Nephron progenitor cell (in vitro differentiated cells): Measurements from ENCODE around the gene KCNMA1.

ENCODE experiments used
- DNase-seq: peaks from one replicate; pipeline ENCODE4 v3.0.0; 2021
- H3K27ac Mint-ChIP-seq: 2 replicates; pipeline ENCODE4 v1.8.0; 2021; ENCODE audit warnings: mild to moderate bottlenecking, moderate library complexity, mixed read lengths
- H3K27me3 Mint-ChIP-seq: 2 replicates; pipeline ENCODE4 v1.8.0; 2021; ENCODE audit warnings: mild to moderate bottlenecking, low read depth, mixed read lengths; ENCODE audit not compliant: poor library complexity
- H3K36me3 Mint-ChIP-seq: 2 replicates; pipeline ENCODE4 v1.8.0; 2021; ENCODE audit warnings: low read depth, mixed read lengths
- H3K4me1 Mint-ChIP-seq: 2 replicates; pipeline ENCODE4 v1.8.0; 2021; ENCODE audit warnings: mixed read lengths
- H3K4me3 Mint-ChIP-seq: 2 replicates; pipeline ENCODE4 v1.8.0; 2021; ENCODE audit warnings: mild to moderate bottlenecking, moderate library complexity, mixed read lengths
- H3K9me3 Mint-ChIP-seq: 2 replicates; pipeline ENCODE4 v1.8.0; 2021; ENCODE audit warnings: mild to moderate bottlenecking, moderate library complexity, mixed read lengths
- TF ChIP-seq, protein P1 (sequence below): fragments of 200-600 bp; sonication (generic); IDR thresholded peaks from 2 replicates; pipeline ENCODE4 v1.5.0; 2021; ENCODE audit warnings: antibody characterized with exemption

The KCNMA1 gene

DNA sequence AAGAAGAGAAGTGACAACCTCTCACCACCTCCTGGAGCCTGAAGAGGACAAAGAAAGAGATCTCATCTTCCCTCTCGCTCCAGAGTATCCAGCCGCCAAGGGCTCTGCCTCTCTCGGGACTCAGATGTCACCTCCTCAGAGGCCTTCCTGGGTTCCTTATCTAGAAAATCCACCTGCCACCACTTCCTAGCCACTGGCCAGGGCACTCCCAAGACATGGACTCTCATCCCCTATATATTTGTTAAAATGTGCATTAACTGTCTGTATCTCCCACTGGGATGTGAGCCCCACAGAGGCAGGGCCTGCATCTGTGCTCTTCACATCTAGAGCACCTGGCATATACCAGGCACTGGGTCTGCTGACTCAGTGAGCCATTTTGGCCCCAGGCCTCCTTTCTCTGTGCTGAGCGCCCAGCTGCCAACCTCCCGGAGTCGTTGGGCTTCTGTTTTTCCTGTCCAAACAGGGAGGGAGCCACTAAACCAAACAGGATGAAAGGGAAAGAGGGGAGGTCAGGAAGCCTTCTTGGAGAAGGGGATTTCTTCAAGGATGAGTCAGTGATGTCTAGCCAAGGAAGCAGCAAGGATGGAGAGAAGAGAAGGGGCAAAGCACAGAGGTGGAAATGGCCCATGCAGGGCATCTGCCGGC lies 58.9 kb downstream of the KCNMA1 start:
- Mint-ChIP-seq H3K27me3 (peaks cover 12% of the 10 kb centered on the region), H3K9me3 (no peaks in the 10 kb centered on the region), H3K27ac (no peak overlapping the region), H3K4me3 (no peak overlapping the region), H3K36me3 (no peaks in the 10 kb centered on the region), H3K4me1 (no peaks in the 10 kb centered on the region)
- TF ChIP-seq, protein P1, sequence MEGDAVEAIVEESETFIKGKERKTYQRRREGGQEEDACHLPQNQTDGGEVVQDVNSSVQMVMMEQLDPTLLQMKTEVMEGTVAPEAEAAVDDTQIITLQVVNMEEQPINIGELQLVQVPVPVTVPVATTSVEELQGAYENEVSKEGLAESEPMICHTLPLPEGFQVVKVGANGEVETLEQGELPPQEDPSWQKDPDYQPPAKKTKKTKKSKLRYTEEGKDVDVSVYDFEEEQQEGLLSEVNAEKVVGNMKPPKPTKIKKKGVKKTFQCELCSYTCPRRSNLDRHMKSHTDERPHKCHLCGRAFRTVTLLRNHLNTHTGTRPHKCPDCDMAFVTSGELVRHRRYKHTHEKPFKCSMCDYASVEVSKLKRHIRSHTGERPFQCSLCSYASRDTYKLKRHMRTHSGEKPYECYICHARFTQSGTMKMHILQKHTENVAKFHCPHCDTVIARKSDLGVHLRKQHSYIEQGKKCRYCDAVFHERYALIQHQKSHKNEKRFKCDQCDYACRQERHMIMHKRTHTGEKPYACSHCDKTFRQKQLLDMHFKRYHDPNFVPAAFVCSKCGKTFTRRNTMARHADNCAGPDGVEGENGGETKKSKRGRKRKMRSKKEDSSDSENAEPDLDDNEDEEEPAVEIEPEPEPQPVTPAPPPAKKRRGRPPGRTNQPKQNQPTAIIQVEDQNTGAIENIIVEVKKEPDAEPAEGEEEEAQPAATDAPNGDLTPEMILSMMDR, result no peak
- DNase-seq, result no peak

DNA sequence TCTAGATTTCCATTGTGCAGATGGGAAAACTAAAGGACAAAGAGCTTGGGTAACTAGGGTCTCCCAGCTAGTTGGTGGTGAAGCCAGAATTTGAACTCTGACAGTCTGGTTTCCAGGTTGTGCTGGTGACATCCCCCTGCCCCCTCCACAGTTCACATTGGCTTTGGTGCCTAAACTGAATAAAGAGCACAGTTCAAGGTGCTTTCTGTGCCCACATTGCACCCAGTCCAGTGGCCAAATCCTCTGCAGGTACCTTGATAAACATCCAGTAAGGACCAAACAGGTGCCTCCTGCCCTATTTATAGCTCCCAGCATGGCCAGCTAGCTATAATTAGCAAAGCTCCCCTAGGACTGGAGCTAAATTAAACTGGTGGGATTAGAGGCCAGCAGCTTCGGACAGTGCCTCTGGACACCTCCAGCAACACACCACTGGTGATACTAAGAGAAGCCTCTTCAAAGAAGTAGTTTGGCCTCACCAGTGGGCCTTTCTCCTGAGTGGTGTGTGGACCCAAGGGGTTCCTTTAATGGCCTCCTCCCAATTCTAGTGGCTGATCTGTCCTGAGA lies 59.9 kb downstream of the KCNMA1 start:
- peaks cover 12% of the 10 kb centered on the region for H3K27me3 Mint-ChIP-seq
- TF ChIP-seq, protein P1, result no peak
- no peak overlapping the region for H3K27ac Mint-ChIP-seq
- DNase-seq, result no peak
- H3K36me3 Mint-ChIP-seq, result no peaks in the 10 kb centered on the region
- H3K9me3 Mint-ChIP-seq, result no peaks in the 10 kb centered on the region
- no peaks in the 10 kb centered on the region for H3K4me1 Mint-ChIP-seq
- no peak overlapping the region for H3K4me3 Mint-ChIP-seq

DNA sequence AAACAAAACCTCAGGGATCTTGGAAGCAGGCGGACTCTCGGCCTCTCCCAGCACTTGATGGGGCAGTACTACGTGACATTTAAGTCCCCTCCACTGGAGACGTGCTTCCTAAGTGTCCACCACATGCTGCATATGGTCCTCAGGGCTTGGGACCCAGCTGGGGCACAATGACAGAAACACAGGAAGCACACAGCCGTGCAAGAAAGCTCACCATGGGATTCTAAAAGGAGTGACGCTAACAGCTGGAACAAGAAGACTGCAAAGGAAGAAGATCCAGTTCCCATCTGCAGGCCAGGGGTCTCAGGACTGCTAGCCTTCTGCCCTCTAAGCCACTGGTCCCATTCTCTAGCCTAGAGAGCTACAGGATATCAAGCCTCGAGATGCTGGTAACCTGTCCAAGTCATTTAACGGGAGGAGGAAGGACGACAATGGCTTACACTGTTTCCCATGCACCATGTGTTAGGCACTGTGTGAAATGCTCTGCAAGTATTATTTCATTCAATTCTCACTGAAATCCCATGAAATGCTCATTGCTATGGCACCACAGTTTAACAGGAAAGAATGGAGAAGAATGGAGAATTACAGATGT lies 61.1 kb downstream of the KCNMA1 start:
- H3K4me3 Mint-ChIP-seq, result no peak overlapping the region
- no peak for DNase-seq
- H3K36me3 Mint-ChIP-seq, result no peaks in the 10 kb centered on the region
- H3K4me1 Mint-ChIP-seq, result no peaks in the 10 kb centered on the region
- TF ChIP-seq, protein P1, result no peak
- no peak overlapping the region for H3K27ac Mint-ChIP-seq
- H3K27me3 Mint-ChIP-seq, result peaks cover 12% of the 10 kb centered on the region
- no peaks in the 10 kb centered on the region for H3K9me3 Mint-ChIP-seq

DNA sequence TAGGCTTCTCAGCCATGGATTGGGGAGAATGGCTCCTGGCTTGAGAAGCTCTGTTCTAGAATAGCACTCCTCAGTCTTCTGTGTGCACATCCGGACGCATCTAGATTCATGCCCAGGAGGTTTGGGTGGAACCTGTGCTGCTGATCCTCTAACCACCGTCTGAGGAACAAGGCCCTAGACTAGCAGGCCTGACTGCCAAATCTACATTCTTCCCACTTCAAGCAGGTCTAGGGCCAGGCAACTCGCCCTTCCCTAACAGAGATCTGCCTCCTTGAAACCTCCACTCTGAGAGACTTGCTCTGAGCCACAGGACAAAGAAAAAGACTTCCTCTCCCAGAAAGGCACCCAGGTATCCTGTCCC lies 61.6 kb downstream of the KCNMA1 start:
- no peak overlapping the region for H3K4me3 Mint-ChIP-seq
- peaks cover 3% of the 10 kb centered on the region for H3K9me3 Mint-ChIP-seq
- H3K36me3 Mint-ChIP-seq, result no peaks in the 10 kb centered on the region
- no peak for DNase-seq
- peaks cover 15% of the 10 kb centered on the region for H3K27me3 Mint-ChIP-seq
- TF ChIP-seq, protein P1, result no peak
- H3K4me1 Mint-ChIP-seq, result no peaks in the 10 kb centered on the region
- no peak overlapping the region for H3K27ac Mint-ChIP-seq

DNA sequence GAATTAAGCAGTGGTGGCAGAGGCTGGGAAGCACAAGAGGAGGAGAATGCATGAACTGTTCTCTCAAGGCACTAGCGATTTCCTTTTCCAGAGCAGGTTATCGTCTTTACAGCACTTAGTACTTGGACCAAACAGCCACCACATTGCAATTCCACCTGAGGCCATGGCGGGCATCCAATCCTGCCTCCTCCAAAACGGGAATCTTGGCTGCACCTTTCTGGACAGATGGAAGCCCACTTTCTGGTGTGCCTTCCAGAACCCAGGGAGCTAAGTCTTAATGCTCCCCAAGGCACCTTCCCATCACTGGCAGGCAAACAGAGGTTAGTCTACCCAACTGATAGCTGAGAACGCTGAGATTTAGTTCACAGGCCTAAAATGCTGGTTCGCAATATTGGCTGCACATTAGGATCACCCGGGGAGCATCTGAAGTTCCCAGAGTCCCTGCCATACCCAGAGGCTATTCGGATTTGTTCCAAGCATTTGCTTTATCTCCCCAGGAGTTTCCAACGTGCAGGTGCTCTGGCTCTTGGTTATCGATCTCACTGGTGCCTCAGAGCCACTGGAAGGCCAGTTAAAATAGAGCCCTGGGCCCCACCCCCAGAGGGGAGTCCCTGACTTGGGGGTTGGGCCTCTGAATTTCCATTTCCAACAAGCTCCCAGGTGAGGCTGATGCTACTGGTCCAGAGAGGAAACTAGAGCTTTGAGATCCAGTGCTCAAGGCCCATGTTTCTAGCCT lies 62.2 kb downstream of the KCNMA1 start:
- Mint-ChIP-seq H3K9me3 (peaks cover 4% of the 10 kb centered on the region), H3K27ac (no peak overlapping the region)

More for the DNA sequence above, 62.2 kb downstream of the KCNMA1 start:
- H3K27me3 Mint-ChIP-seq, result peaks cover 15% of the 10 kb centered on the region
- H3K4me3 Mint-ChIP-seq, result no peak overlapping the region
- no peak for DNase-seq
- TF ChIP-seq, protein P1, result no peak
- H3K4me1 Mint-ChIP-seq, result no peaks in the 10 kb centered on the region
- H3K36me3 Mint-ChIP-seq, result no peaks in the 10 kb centered on the region
